Fibroblast of pulmonary artery (primary cell): Measurements from ENCODE around the gene UBR4.

ENCODE experiments used
- DNase-seq: peaks from one replicate; pipeline ENCODE4 v3.0.0-alpha.2; 2010; ENCODE audit warnings: low read depth
- H3K4me3 ChIP-seq: replicated peaks from 2 replicates; pipeline ENCODE4 v1.5.1; 2011; ENCODE audit warnings: low read depth, mild to moderate bottlenecking, control low read depth, low read length, moderate library complexity
- CTCF ChIP-seq: IDR thresholded peaks from 2 replicates; pipeline ENCODE4 v1.5.1; 2011; ENCODE audit warnings: mild to moderate bottlenecking, control low read depth, low read length, inconsistent platforms; ENCODE audit errors: missing control alignments

UBR4 gene

GRCh38 chr1:19096036-19096833 is 113.8 kb downstream of the UBR4 start:
- peak; percentile 50 for DNase-seq
- no peak overlapping the region for H3K4me3 ChIP-seq
- TF ChIP-seq CTCF, result peak; percentile 60

GRCh38 chr1:19091196-19091953 is 118.7 kb downstream of the UBR4 start:
- TF ChIP-seq CTCF, result no peak
- no peak overlapping the region for H3K4me3 ChIP-seq
- DNase-seq, result peak; percentile 29

- no peak for DNase-seq
- no peak for TF ChIP-seq CTCF
- H3K4me3 ChIP-seq, result no peak overlapping the region
Observed at GRCh38 chr1:19089524-19089923, 120.5 kb downstream of the UBR4 start.

- no peak overlapping the region for H3K4me3 ChIP-seq
- TF ChIP-seq CTCF, result no peak
- DNase-seq, result no peak
Observed at GRCh38 chr1:19088717-19089442, 121.2 kb downstream of the UBR4 start.

GRCh38 chr1:19087737-19088594 is 122.1 kb downstream of the UBR4 start:
- TF ChIP-seq CTCF, result no peak
- no peak for DNase-seq
- no peak overlapping the region for H3K4me3 ChIP-seq

GRCh38 chr1:19087017-19087736 is 122.9 kb downstream of the UBR4 start:
- H3K4me3 ChIP-seq, result no peak overlapping the region

More at GRCh38 chr1:19087017-19087736, 122.9 kb downstream of the UBR4 start:
- no peak for DNase-seq
- TF ChIP-seq CTCF, result no peak
